Measurements from ENCODE around the gene ZGPAT.
A peak's percentile ranks its signal among the peaks of the same experiment; 100 is the strongest.

Gene ZGPAT

GRCh38 chr20:63735859-63736718 is 28.2 kb downstream of the ZGPAT start, which contains the start of gene LIME1:
Gene LIME1 (plus strand): TSS chr20:63736664. CDS start chr20:63737550, 886 bp downstream.
- no peaks in the 10 kb centered on the region; the same call in 1 of the 2 replicates for H3K9me3 ChIP-seq (ENCODE audit: control insufficient read depth, insufficient read depth, low read length)
- peaks cover 7% of the 10 kb centered on the region; the same call in 1 of the 2 replicates for H3F3A ChIP-seq (ENCODE audit: control insufficient read depth, insufficient read depth)
- peak within 1 kb of the TSS; percentile 16; the same call in 1 of the 2 replicates for H3K4me3 ChIP-seq (ENCODE audit: low read length)
- H3K79me2 ChIP-seq (ENCODE audit: control insufficient read depth, low read length) = peaks cover 17% of the 10 kb centered on the region
- TF ChIP-seq CTCF (IDR thresholded peaks at IDR 0.05; ENCODE audit: low read depth, low read length, poor library complexity, severe bottlenecking) (no peak), EZH2phosphoT487 (IDR thresholded peaks at IDR 0.05; ENCODE audit: borderline replicate concordance, low read length) (no peak)
- no peaks in the 10 kb centered on the region for H3K27me3 ChIP-seq (ENCODE audit: control insufficient read depth, low read length)
- no peaks in the 10 kb centered on the region for H4K20me1 ChIP-seq (ENCODE audit: control insufficient read depth, insufficient read depth, low read depth, low read length)
- no peaks in the 10 kb centered on the region for H3K9me2 ChIP-seq (replicated peaks; ENCODE audit: control insufficient read depth, low read length)
- H3K36me3 ChIP-seq (ENCODE audit: control insufficient read depth, low read length) = peaks cover 33% of the 10 kb centered on the region
- no peak within 1 kb of the TSS for H3K27ac ChIP-seq (ENCODE audit: low read depth, low read length)
- peak within 1 kb of the TSS; percentile 43 for H3K4me2 ChIP-seq (ENCODE audit: low read length)
- H3K4me1 ChIP-seq (ENCODE audit: control insufficient read depth, low read length) = peaks cover 44% of the 10 kb centered on the region

DNA sequence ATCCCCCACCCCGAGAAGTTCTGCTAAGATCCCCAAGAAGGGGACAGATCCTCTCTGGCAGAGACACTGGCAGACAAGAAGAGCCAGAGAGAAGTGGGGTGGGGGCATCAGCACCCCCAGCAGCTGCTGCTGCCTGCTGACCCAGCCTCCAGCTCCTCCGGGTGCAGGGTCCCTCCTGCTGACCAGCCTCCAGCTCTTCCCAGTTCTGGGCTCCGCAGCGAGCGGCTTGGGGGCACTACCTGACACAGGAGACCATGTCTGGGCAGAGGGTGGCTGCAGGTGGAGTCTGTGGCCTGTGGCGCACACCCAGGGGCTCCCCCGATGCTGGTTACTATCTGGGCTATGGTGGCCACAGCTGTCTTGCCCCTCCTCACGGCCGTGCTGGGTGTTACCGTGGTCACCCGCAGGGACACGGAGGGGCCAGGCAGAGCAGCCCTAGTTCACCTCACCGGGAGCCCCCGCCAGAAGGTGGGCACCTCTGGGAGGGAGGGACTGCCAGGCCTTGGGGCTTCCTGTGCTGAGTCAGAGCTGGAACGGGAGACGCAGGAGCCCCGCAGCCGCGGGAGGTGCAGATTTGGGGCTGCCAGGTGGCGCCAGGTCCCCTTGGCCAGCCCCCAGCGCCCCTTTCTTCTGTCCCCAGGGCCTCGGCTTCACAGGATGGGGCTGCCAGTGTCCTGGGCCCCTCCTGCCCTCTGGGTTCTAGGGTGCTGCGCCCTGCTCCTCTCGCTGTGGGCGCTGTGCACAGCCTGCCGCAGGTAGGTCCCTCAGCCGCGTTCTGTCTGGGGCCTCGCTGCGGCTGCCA is 29.3 kb downstream of the ZGPAT start:
- Histone ChIP-seq H3K9me2 (replicated peaks; ENCODE audit: control insufficient read depth, low read length) (no peaks in the 10 kb centered on the region), H3F3A (ENCODE audit: control insufficient read depth, insufficient read depth) (peaks cover 2% of the 10 kb centered on the region; the same call in 1 of the 2 replicates), H3K36me3 (ENCODE audit: control insufficient read depth, low read length) (peaks cover 24% of the 10 kb centered on the region; the same call in 1 of the 2 replicates), H3K9me3 (ENCODE audit: control insufficient read depth, insufficient read depth, low read length) (no peaks in the 10 kb centered on the region; the same call in 1 of the 2 replicates), H3K4me1 (ENCODE audit: control insufficient read depth, low read length) (peaks cover 42% of the 10 kb centered on the region), H4K20me1 (ENCODE audit: control insufficient read depth, insufficient read depth, low read depth, low read length) (no peaks in the 10 kb centered on the region), H3K4me3 (ENCODE audit: low read length) (peak overlapping the region; percentile 16; the same call in 1 of the 2 replicates), H3K79me2 (ENCODE audit: control insufficient read depth, low read length) (peaks cover 8% of the 10 kb centered on the region; the same call in 1 of the 2 replicates), H3K27ac (ENCODE audit: low read depth, low read length) (no peak overlapping the region), H3K27me3 (ENCODE audit: control insufficient read depth, low read length) (no peaks in the 10 kb centered on the region), H3K4me2 (ENCODE audit: low read length) (peak overlapping the region; percentile 43)
- TF ChIP-seq EZH2phosphoT487 (IDR thresholded peaks at IDR 0.05; ENCODE audit: borderline replicate concordance, low read length) = no peak
- no peak for TF ChIP-seq CTCF (IDR thresholded peaks at IDR 0.05; ENCODE audit: low read depth, low read length, poor library complexity, severe bottlenecking)

- H3K4me1 ChIP-seq (ENCODE audit: control insufficient read depth, low read length) = peaks cover 42% of the 10 kb centered on the region
- no peak overlapping the region; the same call in 1 of the 2 replicates for H3K4me3 ChIP-seq (ENCODE audit: low read length)
- no peaks in the 10 kb centered on the region for H4K20me1 ChIP-seq (ENCODE audit: control insufficient read depth, insufficient read depth, low read depth, low read length)
- H3F3A ChIP-seq (ENCODE audit: control insufficient read depth, insufficient read depth) = peaks cover 1% of the 10 kb centered on the region; the same call in 1 of the 2 replicates
- H3K27me3 ChIP-seq (ENCODE audit: control insufficient read depth, low read length) = no peaks in the 10 kb centered on the region
- peaks cover 6% of the 10 kb centered on the region; the same call in 1 of the 2 replicates for H3K79me2 ChIP-seq (ENCODE audit: control insufficient read depth, low read length)
- H3K27ac ChIP-seq (ENCODE audit: low read depth, low read length) = no peak overlapping the region
- H3K4me2 ChIP-seq (ENCODE audit: low read length) = peak overlapping the region; percentile 43
- no peak for TF ChIP-seq EZH2phosphoT487 (IDR thresholded peaks at IDR 0.05; ENCODE audit: borderline replicate concordance, low read length)
- no peak for TF ChIP-seq CTCF (IDR thresholded peaks at IDR 0.05; ENCODE audit: low read depth, low read length, poor library complexity, severe bottlenecking)
- H3K9me2 ChIP-seq (replicated peaks; ENCODE audit: control insufficient read depth, low read length) = no peaks in the 10 kb centered on the region
- no peaks in the 10 kb centered on the region for H3K9me3 ChIP-seq (ENCODE audit: control insufficient read depth, insufficient read depth, low read length)
- peaks cover 23% of the 10 kb centered on the region; the same call in 1 of the 2 replicates for H3K36me3 ChIP-seq (ENCODE audit: control insufficient read depth, low read length)
Observed at GRCh38 chr20:63737695-63737944, 29.8 kb downstream of the ZGPAT start.

Data from DOHH2 (cell line).